IMR-90 (cell line): Measurements from ENCODE around the gene CCDC88B. TPM values are rescaled to one million over a fixed set of nuclear protein-coding genes. Genes with fewer than 3 reads are reported as not detected.
A peak's percentile ranks its signal among the peaks of the same experiment; 100 is the strongest.

Source experiments
- ATAC-seq: fragments of 200-7000 bp; cut with Tn5 transposase; 2 replicates; pipeline ENCODE4 v1.9.1; 2020; ENCODE audit warnings: low read depth, mild to moderate bottlenecking, moderate library complexity
- BruUV-seq: library from RNA; stranded (reverse); fragments of 400-500 nt; replicated peaks from 2 replicates; lab custom pipeline; 2021; lab: Mats Ljungman, UMichigan
- CTCF ChIA-PET: fragments of 300-600 bp; formaldehyde crosslinking; extraction: SDS; loops from one replicate; lab custom pipeline; 2021; ENCODE audit warnings: antibody characterized with exemption; lab: Yijun Ruan, JAX
- POLR2A ChIA-PET: fragments of 300-600 bp; sonication (Branson Sonifier 250); formaldehyde crosslinking; loops from one replicate; lab custom pipeline; 2022; ENCODE audit warnings: antibody characterized with exemption; ENCODE audit not compliant: unreplicated experiment; lab: Charles Lee
- DNase-seq: peaks from one replicate; pipeline ENCODE4 v3.0.0; 2013
- H2AFZ ChIP-seq: replicated peaks from 2 replicates; pipeline ENCODE3; 2013; ENCODE audit warnings: low read length, mild to moderate bottlenecking; ENCODE audit not compliant: poor library complexity
- H2AK5ac ChIP-seq: 2 replicates; pipeline ENCODE4 v1.6.1; 2013; ENCODE audit warnings: low read depth, low read length, inconsistent platforms
- H2AK9ac ChIP-seq: replicated peaks from 2 replicates; pipeline ENCODE3; 2013; ENCODE audit warnings: mild to moderate bottlenecking, low read depth, low read length, moderate library complexity; ENCODE audit not compliant: poor library complexity
- H2BK120ac ChIP-seq: 2 replicates; pipeline ENCODE4 v1.6.1; 2013; ENCODE audit warnings: low read depth, low read length, inconsistent platforms
- H2BK15ac ChIP-seq: 3 replicates; pipeline ENCODE4 v1.6.1; 2013; ENCODE audit warnings: low read depth, low read length, inconsistent platforms
- H2BK20ac ChIP-seq: 2 replicates; pipeline ENCODE4 v1.6.1; 2013; ENCODE audit warnings: low read depth, mild to moderate bottlenecking, inconsistent platforms, low read length, moderate library complexity
- H2BK5ac ChIP-seq: 2 replicates; pipeline ENCODE4 v1.6.1; 2013; ENCODE audit warnings: mild to moderate bottlenecking, low read depth, low read length, inconsistent platforms; ENCODE audit not compliant: poor library complexity, severe bottlenecking
- H3K14ac ChIP-seq: replicated peaks from 2 replicates; pipeline ENCODE4 v1.6.1; 2013; ENCODE audit warnings: low read depth, low read length, inconsistent platforms
- H3K18ac ChIP-seq: 2 replicates; pipeline ENCODE4 v1.6.1; 2013; ENCODE audit warnings: low read depth, low read length, control low read depth
- H3K23ac ChIP-seq: 2 replicates; pipeline ENCODE4 v1.6.1; 2013; ENCODE audit warnings: low read depth, low read length, inconsistent platforms
- H3K27ac ChIP-seq: 2 replicates; pipeline ENCODE4 v1.5.1; 2013; ENCODE audit warnings: mild to moderate bottlenecking, control low read depth, low read length; ENCODE audit not compliant: insufficient read depth
- H3K27me3 ChIP-seq: 2 replicates; pipeline ENCODE4 v1.6.1; 2013; ENCODE audit warnings: low read length; ENCODE audit not compliant: control insufficient read depth, insufficient read depth
- H3K36me3 ChIP-seq: 2 replicates; pipeline ENCODE4 v1.6.1; 2013; ENCODE audit warnings: low read length, mixed read lengths; ENCODE audit not compliant: control insufficient read depth, insufficient read depth
- H3K4ac ChIP-seq: 2 replicates; pipeline ENCODE4 v1.6.1; 2013; ENCODE audit warnings: low read depth, low read length, inconsistent platforms
- H3K4me1 ChIP-seq: 2 replicates; pipeline ENCODE4 v1.6.1; 2013; ENCODE audit warnings: low read length, mixed read lengths; ENCODE audit not compliant: control insufficient read depth, insufficient read depth
- H3K4me2 ChIP-seq: 2 replicates; pipeline ENCODE4 v1.6.1; 2013; ENCODE audit warnings: low read depth, mild to moderate bottlenecking, control low read depth, low read length, moderate library complexity
- H3K4me3 ChIP-seq: 2 replicates; pipeline ENCODE4 v1.5.1; 2013; ENCODE audit warnings: low read depth, mild to moderate bottlenecking, control low read depth, low read length, moderate library complexity; ENCODE audit not compliant: insufficient read depth
- H3K56ac ChIP-seq: 2 replicates; pipeline ENCODE4 v1.6.1; 2013; ENCODE audit warnings: low read length, inconsistent platforms; ENCODE audit not compliant: insufficient read depth; ENCODE audit errors: extremely low read depth
- H3K79me1 ChIP-seq, 2 experiments: 2 replicates each; pipeline ENCODE4 v1.6.1; 2013; ENCODE audit warnings: low read length in 2 of 2, inconsistent platforms in 1 of 2, low read depth in 1 of 2
- H3K9ac ChIP-seq: 2 replicates; pipeline ENCODE4 v1.6.1; 2013; ENCODE audit warnings: low read depth, low read length, control low read depth
- H3K9me1 ChIP-seq: 2 replicates; pipeline ENCODE4 v1.6.1; 2013; ENCODE audit warnings: low read length, inconsistent platforms; ENCODE audit not compliant: insufficient read depth
- H3K9me3 ChIP-seq: 2 replicates; pipeline ENCODE4 v1.6.1; 2013; ENCODE audit warnings: low read length; ENCODE audit not compliant: control insufficient read depth, insufficient read depth
- H4K20me1 ChIP-seq: 2 replicates; pipeline ENCODE4 v1.6.1; 2013; ENCODE audit warnings: low read length, inconsistent platforms; ENCODE audit not compliant: insufficient read depth
- H4K5ac ChIP-seq: 2 replicates; pipeline ENCODE4 v1.6.1; 2013; ENCODE audit warnings: mild to moderate bottlenecking, low read depth, low read length, control low read depth
- H4K8ac ChIP-seq, 2 experiments: 2 replicates each; pipeline ENCODE4 v1.6.1; 2013; ENCODE audit warnings: low read depth in 2 of 2, low read length in 2 of 2, control low read depth in 1 of 2, inconsistent platforms in 1 of 2
- H4K91ac ChIP-seq: 2 replicates; pipeline ENCODE4 v1.6.1; 2013; ENCODE audit warnings: low read depth, low read length, inconsistent platforms; ENCODE audit not compliant: insufficient read depth
- MAFK ChIP-seq: IDR thresholded peaks from 2 replicates; pipeline ENCODE4 v1.6.1; 2012; ENCODE audit warnings: low read depth, low read length, improper control_type of control experiment
- MXI1 ChIP-seq: IDR thresholded peaks from 2 replicates; pipeline ENCODE4 v1.6.1; 2012; ENCODE audit warnings: low read depth, mild to moderate bottlenecking, low read length, moderate library complexity, borderline replicate concordance
- NFE2L2 ChIP-seq: fragments of 150-350 bp; IDR thresholded peaks from 2 replicates; pipeline ENCODE4 v1.6.1; 2016; ENCODE audit warnings: low read depth, mild to moderate bottlenecking, low read length
- POLR2A ChIP-seq: IDR thresholded peaks from 2 replicates; pipeline ENCODE4 v1.6.1; 2012; ENCODE audit warnings: mild to moderate bottlenecking, low read depth, low read length
- RAD21 ChIP-seq: IDR thresholded peaks from 2 replicates; pipeline ENCODE4 v1.6.1; 2012; ENCODE audit warnings: low read length, improper control_type of control experiment
- RFX5 ChIP-seq: IDR thresholded peaks from 2 replicates; pipeline ENCODE4 v1.8.0; 2012; ENCODE audit warnings: low read depth, mild to moderate bottlenecking, low read length, moderate library complexity
- WGBS, 2 experiments: methylation state at CpG; one replicate each; pipeline versions ENCODE4 v1.1.5 to v1.1.7; 2013; ENCODE audit warnings: missing lambda C conversion rate in 2 of 2; ENCODE audit not compliant: insufficient read length in 1 of 2; ENCODE audit errors: extremely low coverage in 2 of 2; 5-methylcytosine and 5-hydroxymethylcytosine counted together
- dilution Hi-C: fragments of 300-500 bp; cut with HindIII; formaldehyde crosslinking; loops from one replicate; pipeline ENCODE4 v1.14.3; 2018; ENCODE audit warnings: low sequenced_read_pairs; ENCODE audit not compliant: unreplicated experiment
- in situ Hi-C: fragments of 300-500 bp; cut with MboI; formaldehyde crosslinking; loops from 3 replicates; pipeline ENCODE4 v1.14.3; 2019; ENCODE audit warnings: low sequenced_read_pairs, inconsistent platforms, mixed read lengths
- intact Hi-C: fragments of 100-400 bp; cut with micrococcal nuclease; formaldehyde crosslinking; loops from 2 replicates; pipeline ENCODE4 v1.10.0; 2022
- polyA plus RNA-seq, 3 experiments: library from polyadenylated mRNA; depleted of rRNA; stranded (reverse); fragments of >200 nt; gene quantifications; 2 replicates each; pipeline ENCODE4 v1.2.3, GENCODE V29; 2012; ENCODE audit warnings: low replicate concordance in 1 of 3
- total RNA-seq: library from RNA; depleted of rRNA; stranded (reverse); fragments of >200 nt; gene quantifications from 2 replicates; pipeline ENCODE4 v1.2.3, GENCODE V29; 2012

Gene CCDC88B
- total and polyA plus RNA-seq, 2 of the 4 experiments (the other 2 are of a cell fraction), result 1.3 to 2.5 TPM

GRCh38 chr11:64359712-64360445, 19.9 kb downstream of the CCDC88B start (continued):
- TF ChIP-seq MXI1, result no peak
- TF ChIP-seq MAFK, result no peak

GRCh38 chr11:64360448-64360921, 20.5 kb downstream of the CCDC88B start:
- no peak for ATAC-seq
- no peak overlapping the region for H3K23ac ChIP-seq
- POLR2A ChIA-PET, result no interaction called here
- H4K20me1 ChIP-seq, result no peaks in the 10 kb centered on the region
- no peak for DNase-seq
- peaks cover 6 to 69% of the 10 kb centered on the region in 2 experiments for H3K79me1 ChIP-seq
- H3K4me1 ChIP-seq, result peaks cover 21% of the 10 kb centered on the region
- H4K8ac ChIP-seq, result no peak overlapping the region
- no peak overlapping the region for H3K56ac ChIP-seq
- intact Hi-C loops, result no loop called here
- in situ Hi-C loops, result no loop called here
- H2BK20ac ChIP-seq, result no peak overlapping the region
- no peak overlapping the region for H3K4me3 ChIP-seq
- no peaks in the 10 kb centered on the region for H3K27me3 ChIP-seq
- H2AFZ ChIP-seq, result no peak overlapping the region
- H3K36me3 ChIP-seq, result peaks cover 32% of the 10 kb centered on the region
- TF ChIP-seq NFE2L2, result no peak
- TF ChIP-seq POLR2A, result no peak
- no peak for TF ChIP-seq RFX5
- no peak for TF ChIP-seq RAD21
- H4K91ac ChIP-seq, result no peak overlapping the region
- 100% methylated on average over 2 of the region's 13 CpGs; no CpG with 5 or more reads in 1 of the 2 experiments for WGBS, 2 experiments
- H3K18ac ChIP-seq, result no peak overlapping the region
- H3K9me3 ChIP-seq, result no peaks in the 10 kb centered on the region
- no peak overlapping the region for H2BK120ac ChIP-seq
- no peak overlapping the region for H3K4ac ChIP-seq
- no peak overlapping the region for H4K5ac ChIP-seq
- dilution Hi-C loops, result no loop called here
- no peak overlapping the region for H3K27ac ChIP-seq
- H2AK9ac ChIP-seq, result peak overlapping the region; percentile 76
- CTCF ChIA-PET, result no interaction called here
- H2AK5ac ChIP-seq, result no peak overlapping the region
- no peak overlapping the region for H3K4me2 ChIP-seq
- no peak overlapping the region for H3K9ac ChIP-seq
- no TSS peak for BruUV-seq
- no peak overlapping the region for H3K14ac ChIP-seq
- no peak overlapping the region for H2BK5ac ChIP-seq
- no peak overlapping the region for H2BK15ac ChIP-seq
- H3K9me1 ChIP-seq, result peaks cover 14% of the 10 kb centered on the region
